Activated gamma-delta T cell (primary cell): ENCODE measurements around the gene TRIM69.

Experiments used
- DNase-seq: peaks from one replicate; lab custom pipeline; 2025; lab: John Stamatoyannopoulos, UW

TRIM69 gene

DNA sequence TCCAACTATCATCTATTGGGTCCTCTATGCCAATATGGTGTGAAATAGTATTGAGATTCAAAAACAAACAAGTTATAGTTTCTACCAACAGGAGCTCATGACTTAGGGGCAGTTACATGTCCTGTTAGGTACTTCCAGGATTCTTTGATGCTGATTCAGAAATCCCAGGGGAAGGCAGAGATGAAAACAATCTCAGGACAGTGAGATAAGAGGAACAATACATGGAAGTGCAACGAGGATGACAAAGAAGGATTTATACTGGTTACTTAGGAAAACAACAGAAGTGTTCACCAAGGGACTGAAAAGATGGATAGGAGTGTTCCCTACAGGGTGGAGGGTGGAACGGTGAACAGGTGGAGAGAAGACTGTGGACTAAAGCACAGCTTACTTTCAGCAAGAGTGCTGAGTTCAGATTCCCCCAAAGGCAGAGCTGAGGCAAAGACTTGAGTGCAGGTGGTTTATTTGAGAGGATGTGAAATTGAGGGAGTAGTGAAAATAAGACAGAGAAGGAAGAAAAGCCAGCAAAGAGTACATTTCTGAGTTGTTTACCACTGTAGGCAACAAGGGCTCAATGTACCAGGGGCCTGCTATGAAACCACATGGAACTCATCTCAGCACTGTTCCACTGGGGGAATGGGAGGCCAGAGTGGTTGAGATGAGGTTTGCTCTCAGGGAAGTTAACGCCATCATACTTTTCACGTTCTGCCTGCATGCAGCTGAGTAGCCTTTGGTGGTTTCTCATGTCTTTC is 68.1 kb downstream of the TRIM69 start:
- DNase-seq, result no peak

GRCh38 chr15:44808557-44808956 is 72.2 kb downstream of the TRIM69 start:
- no peak for DNase-seq

GRCh38 chr15:44810237-44810636 is 73.9 kb downstream of the TRIM69 start:
- DNase-seq, result no peak

DNA sequence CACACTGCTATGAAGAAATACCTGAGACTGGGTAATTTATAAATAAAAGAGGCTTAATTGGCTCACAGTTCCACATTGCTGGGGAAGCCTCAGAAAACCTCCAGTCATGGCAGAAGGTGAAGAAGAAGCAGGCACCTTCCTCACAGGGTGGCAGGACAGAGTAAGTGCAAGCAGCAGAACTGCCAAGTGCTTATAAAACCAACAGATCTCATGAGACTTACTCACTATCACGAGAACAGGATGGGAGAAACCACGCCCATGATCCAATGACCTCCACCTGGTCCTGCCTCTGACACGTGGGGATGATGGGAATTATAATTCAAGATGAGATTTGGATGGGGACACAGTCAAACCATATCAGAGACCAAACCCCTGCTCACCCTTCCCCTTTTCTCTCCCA is 75.0 kb downstream of the TRIM69 start:
- no peak for DNase-seq

DNA sequence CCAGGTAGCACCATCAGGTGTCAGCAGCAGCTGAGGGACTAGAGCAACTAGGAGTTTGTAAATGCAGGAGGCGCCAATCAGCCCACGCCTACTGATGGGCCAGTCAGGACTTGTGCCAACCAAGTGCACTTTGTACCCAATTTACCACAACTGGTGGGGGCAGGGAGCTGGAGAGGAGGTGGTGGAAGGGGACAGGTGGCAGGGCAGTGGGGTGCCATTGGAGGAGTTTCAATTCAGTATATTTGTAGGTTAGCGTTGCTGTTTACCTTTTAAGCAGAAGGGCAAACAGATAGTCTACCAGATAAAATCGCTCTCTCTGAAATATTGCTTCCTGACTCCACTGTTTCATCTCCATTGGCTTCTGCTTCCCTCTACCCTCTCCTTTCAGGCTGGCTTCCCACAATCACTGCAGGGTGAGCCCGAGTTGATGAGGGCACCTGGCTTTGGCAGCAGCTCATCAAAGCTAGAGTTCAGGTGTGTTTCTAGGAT is 75.7 kb downstream of the TRIM69 start:
- no peak for DNase-seq

GRCh38 chr15:44813231-44813630 is 76.9 kb downstream of the TRIM69 start:
- no peak for DNase-seq
